Transverse colon (tissue), 4 donors: ENCODE measurements around the gene LACTB.

Experiments used
- EP300 ChIP-seq: sonication (generic); formaldehyde crosslinking; IDR thresholded peaks from one replicate; pipeline ENCODE4 v1.6.1; 2017; ENCODE audit warnings: antibody characterized with exemption, low read depth
- POLR2A ChIP-seq: fragments of 450-650 bp; IDR thresholded peaks from one replicate; pipeline ENCODE4 v1.6.1; 2016; ENCODE audit warnings: antibody characterized with exemption, mild to moderate bottlenecking, moderate library complexity
- POLR2AphosphoS5 ChIP-seq, 3 donors: sonication (generic); formaldehyde crosslinking; IDR thresholded peaks; one replicate each; pipeline ENCODE4 v1.6.1; 2016; ENCODE audit warnings: antibody characterized with exemption in 3 of 3
- TF ChIP-seq, protein P1 (sequence below), 5 experiments: fragments of 200-600 bp in 3 of 5; fragments of 450-650 bp in 2 of 5; sonication (generic) in 3 of 5; IDR thresholded peaks; 1 replicate in 2 of 5; 2 replicates in 3 of 5; pipeline ENCODE4 v1.5.1; 2016 to 2017; ENCODE audit warnings: antibody characterized with exemption in 5 of 5, inconsistent platforms in 3 of 5, mild to moderate bottlenecking in 2 of 5, moderate library complexity in 1 of 5

DNA sequence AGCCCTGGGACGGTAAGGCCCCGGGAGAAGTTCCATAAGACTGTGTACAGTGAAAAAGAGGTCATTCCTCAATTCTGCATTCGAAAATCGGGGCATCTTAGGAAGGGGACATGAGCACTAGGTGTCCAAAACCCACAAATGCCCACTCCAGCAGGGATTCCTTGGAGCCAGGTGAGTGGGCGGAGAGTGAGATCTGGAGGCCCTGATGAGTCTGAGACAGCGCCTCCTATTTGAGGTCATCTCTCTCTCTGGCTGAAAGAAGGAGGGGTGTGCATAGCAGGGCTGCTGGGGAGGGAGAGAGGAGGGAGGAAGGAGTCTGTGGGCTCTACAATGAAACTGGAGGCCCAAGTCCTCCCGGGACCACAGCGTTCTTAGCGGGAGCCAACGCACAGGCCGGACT, 38.1 kb upstream of the LACTB start:
- TF ChIP-seq, protein P1, sequence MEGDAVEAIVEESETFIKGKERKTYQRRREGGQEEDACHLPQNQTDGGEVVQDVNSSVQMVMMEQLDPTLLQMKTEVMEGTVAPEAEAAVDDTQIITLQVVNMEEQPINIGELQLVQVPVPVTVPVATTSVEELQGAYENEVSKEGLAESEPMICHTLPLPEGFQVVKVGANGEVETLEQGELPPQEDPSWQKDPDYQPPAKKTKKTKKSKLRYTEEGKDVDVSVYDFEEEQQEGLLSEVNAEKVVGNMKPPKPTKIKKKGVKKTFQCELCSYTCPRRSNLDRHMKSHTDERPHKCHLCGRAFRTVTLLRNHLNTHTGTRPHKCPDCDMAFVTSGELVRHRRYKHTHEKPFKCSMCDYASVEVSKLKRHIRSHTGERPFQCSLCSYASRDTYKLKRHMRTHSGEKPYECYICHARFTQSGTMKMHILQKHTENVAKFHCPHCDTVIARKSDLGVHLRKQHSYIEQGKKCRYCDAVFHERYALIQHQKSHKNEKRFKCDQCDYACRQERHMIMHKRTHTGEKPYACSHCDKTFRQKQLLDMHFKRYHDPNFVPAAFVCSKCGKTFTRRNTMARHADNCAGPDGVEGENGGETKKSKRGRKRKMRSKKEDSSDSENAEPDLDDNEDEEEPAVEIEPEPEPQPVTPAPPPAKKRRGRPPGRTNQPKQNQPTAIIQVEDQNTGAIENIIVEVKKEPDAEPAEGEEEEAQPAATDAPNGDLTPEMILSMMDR (IDR thresholded peaks at IDR 0.05): no peak
- TF ChIP-seq EP300 (no peak), POLR2A (no peak), POLR2AphosphoS5 (IDR thresholded peaks at IDR 0.05) (no peak)
